ENCODE data around the gene FAM81A.
"Not testable (repeated sequence)": the region's sequence is repeated elsewhere in the genome, so short reads cannot be mapped to it uniquely, and the experiment has no call there.

FAM81A gene

GRCh38 chr15:59437817-59438624 is at the start of gene FAM81A:
Gene FAM81A (plus strand): TSS chr15:59438186. CDS start chr15:59458627, 20,441 bp downstream.
- DNase-seq = peak; percentile 34 to 37

- no peak for DNase-seq
These were observed 49.3 kb upstream of the FAM81A start for GRCh38 chr15:59388670-59389069.

- DNase-seq = no peak
These were observed 45.7 kb upstream of the FAM81A start for GRCh38 chr15:59392299-59392698.

DNA sequence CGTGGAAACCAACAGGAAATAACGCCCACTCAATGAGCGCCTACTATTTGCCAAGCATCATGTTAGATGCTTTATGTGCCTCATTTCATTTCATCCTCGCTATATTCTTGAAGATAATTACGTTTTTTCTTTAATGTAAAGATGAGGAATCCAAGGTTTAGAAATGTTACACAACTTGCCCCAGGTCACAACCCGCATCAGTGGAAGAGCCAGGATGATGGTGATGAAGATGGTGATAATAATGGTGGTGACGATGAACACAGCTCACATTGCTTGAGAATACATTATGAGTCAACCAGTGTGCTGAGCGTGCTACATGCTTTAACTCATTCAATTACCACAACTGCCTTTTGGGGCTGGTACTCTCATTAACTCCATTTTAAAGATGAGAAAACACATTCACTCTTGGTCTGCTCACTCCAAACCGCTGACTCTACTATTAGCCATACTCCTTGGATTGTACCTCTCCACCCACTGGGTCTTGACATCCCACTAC is 43.8 kb upstream of the FAM81A start:
- no peak for DNase-seq

DNA sequence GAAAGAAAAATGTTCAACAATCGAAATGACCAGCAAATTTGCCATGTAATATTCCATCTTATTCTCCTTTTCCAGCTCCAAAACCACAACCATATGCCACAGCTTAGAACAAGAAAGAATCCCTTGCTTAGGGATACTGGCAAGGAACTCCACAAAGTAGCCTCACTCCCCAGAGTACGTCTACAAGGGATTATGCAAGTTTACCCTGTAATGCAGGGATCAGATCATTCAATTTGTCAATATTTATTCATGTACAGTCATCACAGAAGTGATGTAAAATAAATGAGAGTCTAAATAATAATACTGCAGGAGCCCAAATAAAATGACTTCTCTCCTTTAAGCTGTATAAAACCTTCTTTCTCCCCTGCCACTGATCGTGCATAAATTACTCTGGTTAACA is 41.8 kb upstream of the FAM81A start:
- no peak for DNase-seq

DNA sequence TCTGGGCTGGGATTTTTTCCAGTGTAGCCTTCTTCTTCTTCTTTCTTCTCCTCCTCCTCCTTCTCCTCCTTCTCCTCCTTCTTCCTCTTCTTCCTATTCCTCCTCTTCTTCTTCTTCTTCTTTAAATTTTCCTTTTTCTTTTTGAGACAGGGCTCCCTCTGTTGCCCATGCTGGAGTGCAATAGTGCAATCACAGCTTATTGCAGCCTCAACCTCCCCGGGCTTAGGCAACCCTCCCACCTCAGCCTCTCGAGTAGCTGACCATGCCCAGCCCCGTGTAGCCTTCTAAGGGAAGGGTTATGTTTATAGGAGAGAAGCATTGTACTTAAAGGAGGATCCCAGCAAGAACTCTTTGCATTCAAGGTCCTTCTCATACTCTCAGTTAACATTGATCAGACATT is 41.3 kb upstream of the FAM81A start:
- DNase-seq = no peak

DNA sequence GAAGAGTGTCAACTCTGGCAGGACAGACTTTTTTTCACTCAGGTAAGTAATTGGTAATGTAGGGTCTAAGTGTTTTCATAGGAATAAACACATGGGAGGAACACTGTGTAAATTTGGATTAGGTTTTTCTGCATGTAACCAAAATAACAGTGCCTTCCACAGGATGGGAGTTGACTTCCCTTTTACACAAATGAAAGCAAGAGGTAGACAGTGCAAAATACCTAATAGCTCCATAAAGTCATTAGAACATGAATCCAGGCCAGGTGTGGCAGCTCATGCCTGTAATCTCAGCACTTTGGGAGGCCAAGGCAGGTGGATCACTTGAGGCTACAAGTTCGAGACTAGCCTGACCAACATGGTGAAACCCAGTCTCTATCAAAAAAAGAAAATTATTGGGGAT is 39.8 kb upstream of the FAM81A start:
- no peak for DNase-seq

DNA sequence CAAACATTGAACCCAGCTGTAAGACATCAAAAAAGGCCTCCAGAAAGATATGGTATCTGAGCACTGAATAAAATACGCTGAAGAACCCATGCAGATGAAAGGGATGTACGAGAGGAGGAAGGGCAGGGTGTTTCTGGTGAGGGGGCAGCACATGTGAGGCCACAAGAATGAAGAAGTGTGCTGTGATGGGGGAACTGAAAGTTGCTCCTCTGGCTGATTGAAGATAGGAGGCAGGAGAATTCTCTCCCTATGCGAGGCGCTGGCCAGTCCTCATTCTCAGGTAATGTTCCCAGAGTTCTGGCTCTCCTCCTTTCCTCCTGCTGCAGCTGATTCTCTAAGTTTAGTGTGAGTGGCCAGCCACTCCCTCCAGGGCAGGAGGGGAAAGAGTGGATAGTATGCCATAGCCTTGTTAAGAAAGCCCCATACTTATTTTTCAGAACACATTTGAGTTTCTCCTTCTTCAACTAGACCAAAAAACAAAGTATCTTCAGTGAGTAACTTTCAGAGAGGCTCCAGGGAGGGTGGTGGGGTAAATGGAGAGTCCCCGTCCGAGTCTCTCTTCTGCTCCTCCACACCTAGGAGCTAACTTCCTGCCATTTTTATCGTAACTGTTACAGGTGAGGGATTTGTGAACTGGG is 38.4 kb upstream of the FAM81A start:
- DNase-seq = peak in 1 of 2 donors; percentile 54

DNA sequence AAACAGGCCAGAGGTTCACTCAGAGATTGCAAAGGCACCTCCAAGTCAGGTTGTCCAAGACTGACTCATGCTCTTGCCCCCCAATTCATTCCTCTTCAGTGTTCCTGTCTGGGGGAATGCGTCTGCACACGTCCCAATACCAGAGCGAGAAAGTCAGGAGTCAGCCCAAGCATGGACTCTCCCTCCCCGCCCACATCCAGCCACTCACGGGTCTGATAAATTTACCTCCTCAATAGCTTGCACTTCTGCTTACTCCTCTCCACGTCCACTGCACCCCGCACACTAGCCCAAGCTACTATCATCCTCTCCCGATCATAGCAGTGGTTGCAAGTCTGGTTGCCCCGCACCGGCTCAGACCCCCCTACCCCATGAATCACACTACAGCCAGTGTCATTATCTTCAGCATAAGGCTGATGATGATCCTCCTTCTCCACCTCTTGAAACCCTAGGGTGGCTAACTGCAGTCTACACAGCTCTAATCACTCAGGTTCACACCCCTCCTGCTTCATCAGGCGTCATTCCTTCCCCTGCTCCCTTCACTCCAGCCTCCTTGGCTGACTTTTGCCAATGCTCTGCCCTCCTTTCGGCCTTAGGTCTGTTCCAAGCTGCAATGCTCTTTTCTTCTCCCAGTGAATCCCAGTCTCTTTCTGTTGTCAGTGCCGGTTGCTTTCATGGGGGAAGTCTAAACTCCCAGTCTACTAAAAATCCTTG is 37.7 kb upstream of the FAM81A start:
- DNase-seq = no peak

DNA sequence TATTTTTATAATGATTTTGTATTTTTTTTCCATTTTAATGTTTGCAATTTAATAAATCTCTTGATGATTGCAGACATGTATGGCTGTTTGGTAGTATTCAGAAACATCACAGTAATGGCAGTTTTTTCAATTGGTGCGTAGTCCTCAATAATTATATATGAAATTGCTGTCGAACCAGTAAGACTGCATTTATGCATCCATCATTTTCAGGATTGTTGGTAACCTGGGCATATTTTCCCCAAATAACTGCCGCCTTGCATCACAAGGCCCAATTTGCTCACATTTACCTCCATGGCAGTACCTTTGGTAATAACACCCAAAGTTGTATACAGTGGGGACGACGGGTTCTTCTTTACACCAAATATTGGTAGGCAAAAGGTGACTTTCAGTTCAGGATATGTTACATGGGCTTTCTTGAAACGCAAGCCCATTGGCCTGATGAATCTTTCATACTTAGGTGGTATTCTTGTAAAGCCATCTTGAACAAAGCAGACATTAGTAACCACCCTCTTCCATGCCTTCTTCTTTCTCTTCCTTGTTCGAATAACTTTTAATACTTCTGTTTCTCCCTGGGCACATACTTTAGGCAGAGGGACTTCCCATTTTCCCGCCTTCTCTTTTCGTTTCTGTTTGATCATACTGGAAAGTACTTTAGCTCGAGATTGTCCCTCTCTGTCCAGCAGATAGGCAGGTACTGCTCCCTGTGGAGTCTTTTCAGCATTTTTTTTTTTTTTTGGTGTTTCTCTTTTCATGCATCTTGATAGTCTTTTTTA is 36.7 kb upstream of the FAM81A start:
- not testable (repeated sequence) for DNase-seq

DNA sequence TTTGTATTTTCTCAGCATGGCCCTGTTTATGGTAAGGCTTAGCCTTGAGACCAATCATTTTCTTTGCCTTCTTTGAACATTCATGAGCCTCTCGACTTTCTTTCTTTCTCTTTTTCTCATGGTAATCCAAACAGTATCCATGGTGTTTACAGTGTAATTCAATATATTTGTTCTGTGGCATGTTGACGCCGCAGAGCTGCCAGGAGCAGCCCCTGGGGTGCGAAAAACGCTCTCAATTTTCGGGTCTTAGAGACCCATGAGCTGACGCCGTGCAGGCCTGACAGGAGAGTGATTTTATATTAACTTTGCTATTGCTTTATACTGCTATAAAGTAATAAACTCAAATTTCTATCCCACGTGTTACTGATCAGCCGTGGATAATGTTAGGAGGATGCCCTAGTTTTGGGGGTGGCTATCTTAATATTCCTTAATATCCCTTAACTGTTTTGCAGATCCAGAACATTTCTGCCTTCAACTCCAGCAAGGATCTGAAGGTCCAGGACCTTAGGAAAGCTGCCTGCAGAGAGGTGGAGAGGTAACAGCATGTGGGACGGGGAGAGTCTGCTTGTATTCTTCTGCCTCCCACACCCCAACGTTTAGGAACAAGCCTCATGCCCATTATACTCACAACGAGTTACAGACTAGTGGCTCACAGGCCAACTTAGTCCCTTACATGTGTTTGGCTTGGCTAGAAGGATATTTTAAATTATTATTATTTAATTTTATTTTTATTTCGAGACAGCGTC is 36.0 kb upstream of the FAM81A start:
- no peak for DNase-seq

- DNase-seq = no peak
These were observed 32.9 kb upstream of the FAM81A start for GRCh38 chr15:59405079-59405478.

DNA sequence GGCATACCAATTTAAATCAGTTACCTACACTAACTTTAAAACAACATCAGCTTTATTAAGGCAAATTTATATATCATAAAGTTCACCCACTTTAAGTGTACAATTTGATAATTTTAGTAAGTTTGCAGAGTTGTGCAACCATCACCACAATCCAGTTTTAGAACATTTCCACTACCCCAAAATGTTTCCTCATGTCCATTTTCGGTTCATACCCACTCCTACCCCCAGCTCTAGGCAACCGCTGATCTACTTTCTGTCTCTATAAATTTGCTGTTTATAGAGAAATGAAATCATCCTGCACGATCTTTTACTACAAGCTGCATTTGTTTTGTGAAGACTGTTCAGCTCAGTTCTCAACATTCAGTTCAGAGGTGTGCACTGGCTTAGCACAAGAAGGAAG is 31.5 kb upstream of the FAM81A start:
- DNase-seq = no peak

DNA sequence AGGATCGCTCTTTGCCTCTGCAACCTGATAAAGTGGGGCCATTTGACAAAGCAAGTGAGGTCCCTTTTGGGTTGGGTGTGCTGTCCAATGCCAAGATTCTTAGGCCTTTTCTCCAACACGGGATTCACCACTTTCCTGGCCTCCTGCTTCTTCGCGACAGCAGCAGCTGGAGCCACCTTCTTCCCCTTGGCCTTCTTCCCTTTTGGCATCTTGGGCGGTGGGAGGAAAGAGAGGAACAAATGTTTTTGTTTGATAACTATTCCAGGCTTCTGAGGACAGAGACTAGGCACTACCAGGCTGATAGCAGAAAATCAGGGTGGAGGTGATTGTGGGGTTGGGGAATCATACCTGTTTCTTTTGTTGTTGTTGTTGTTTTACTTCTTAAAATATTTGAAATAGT is 30.0 kb upstream of the FAM81A start:
- no peak for DNase-seq

- no peak for DNase-seq
These were observed 27.5 kb upstream of the FAM81A start for GRCh38 chr15:59410391-59410896.

DNA sequence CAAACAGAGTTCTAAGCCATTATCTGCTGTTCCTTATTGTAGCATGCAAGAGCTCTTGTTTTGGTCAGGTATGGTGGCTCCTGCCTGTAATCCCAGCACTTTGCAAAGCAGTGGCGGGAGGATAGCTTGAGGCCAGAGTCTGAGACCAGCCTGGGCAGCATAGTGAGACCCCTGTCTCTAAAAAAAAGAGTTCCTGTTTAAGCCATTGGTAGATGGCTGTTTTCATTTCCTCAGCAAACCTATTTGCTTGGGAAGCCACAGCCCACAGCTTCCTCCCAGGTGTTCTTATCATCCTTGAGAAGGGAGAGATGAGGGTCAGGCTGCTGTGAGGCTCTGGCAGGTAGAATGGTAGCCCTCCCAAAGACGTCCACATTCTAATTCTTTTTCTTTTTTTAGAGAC is 24.4 kb upstream of the FAM81A start:
- no peak for DNase-seq

DNA sequence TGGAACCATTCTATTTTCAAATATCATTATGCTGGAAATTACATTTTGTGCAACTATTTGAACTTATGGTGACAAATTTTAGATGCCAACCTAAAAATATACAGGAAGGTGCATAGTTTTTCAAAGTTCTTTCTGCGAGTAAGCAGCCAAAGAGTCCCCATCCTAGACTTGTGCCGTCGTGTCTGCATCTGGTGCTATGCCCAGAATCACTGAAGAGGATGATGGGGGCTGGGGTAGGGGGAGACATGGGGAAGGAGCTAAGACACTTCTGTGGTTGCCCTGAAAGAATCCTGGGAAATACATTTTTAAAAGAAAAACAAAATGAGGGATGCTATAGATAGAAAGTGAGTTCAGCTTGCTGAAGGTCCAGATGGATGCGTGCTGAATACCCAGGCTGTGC is 21.2 kb upstream of the FAM81A start:
- no peak for DNase-seq

GRCh38 chr15:59419170-59419569 is 18.8 kb upstream of the FAM81A start:
- DNase-seq = no peak

DNA sequence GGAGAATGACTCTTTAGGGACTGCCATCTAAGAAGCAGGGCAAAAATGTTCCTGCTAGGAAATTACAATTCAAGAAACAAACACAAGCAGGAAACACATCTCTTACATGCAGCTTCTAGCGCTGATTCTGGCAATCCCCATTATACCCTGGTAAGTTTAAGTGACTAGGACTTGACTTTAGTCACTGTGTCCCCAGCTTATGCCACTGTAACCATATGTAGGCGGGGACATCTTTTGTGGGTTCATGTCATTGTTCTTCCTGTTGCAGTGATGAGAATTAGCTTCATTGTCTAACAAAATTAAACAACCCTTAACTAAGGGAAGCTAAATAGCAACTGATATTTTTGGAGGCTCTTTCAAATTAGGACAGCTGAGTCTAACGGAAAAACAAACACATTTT is 17.9 kb upstream of the FAM81A start:
- no peak for DNase-seq

DNA sequence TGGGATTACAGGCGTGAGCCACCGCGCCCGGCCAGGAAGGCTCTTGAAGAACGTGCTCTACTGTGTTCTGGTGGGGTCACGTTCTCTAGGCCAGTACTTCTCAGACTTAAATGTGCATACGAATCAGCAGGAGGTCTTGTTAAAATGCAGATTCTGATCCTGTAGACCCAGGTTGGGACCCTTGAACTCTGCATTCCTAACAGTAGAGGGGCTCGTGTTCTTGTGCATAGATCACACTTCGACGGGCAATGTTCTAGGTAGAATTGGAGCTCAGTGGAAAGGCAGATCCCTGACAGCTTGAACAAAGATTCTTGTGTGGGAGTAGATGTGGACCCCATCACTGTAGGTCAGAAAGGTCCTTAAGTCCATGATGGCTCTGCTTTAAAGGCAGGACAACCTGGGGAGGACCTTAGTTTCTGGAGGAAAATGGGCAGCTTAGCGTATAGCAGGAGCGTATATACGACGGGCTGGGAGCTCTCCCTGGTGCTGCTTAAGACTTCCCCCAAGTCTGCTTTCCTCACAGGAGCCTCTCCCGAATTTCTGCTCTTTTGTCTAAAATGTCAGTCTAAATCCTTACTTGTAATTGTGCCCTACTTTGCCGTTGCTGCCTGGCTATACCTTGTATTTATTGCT is 16.9 kb upstream of the FAM81A start:
- no peak for DNase-seq

DNA sequence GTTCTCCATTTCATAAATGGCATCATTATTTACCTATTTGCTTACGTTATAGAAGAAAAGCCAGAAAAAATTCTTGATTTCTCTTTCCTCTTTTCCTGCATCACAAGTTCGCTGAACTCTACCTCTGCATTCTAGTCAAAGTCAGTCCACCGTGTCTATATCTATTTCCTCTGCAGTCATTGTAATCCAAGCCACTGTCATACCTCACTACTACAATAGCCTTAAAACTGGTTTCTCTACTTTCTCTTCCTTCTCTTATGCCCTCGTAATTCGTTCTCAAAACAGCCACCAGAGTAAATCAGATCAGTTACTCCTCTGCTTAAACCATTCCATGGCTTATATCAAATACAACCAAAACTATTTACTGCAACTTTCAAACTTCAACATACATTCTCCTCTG is 13.4 kb upstream of the FAM81A start:
- no peak for DNase-seq
